ENCODE results near the gene IL12B.
"Not testable (repeated sequence)": the region's sequence is repeated elsewhere in the genome, so short reads cannot be mapped to it uniquely, and the experiment has no call there.

DNA sequence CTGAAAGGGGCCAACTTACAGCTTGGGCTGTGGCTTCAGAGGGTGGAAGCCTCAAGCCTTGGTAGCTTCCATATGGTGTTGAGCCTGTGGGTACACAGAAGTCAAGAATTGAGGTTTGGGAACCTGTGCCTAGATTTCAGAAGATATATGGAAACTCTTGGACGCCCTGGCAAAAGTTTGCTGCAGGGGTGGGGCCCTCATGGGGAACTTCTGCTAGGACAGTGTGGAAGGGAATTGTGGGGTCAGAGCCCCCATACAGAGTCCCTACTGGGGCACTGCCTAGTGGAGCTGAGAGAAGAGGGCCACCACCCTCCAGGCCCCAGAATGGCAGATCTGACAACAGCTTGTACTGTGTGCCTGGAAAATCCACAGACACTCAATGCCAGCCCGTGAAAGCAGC, 63.5 kb downstream of the IL12B start:
- not testable (repeated sequence) for TF ChIP-seq EZH2phosphoT487 (IDR thresholded peaks at IDR 0.05; ENCODE audit: insufficient read depth, low read depth); EZH2 (IDR thresholded peaks at IDR 0.05; ENCODE audit: insufficient read depth, poor library complexity, severe bottlenecking)
